GM12872 (cell line): Measurements from ENCODE around the gene AMOT.

Source experiments
- CTCF ChIP-seq: IDR thresholded peaks from 3 replicates; pipeline ENCODE4 v1.5.1; 2011; ENCODE audit warnings: low read depth, mild to moderate bottlenecking, low read length, moderate library complexity; ENCODE audit not compliant: insufficient read depth

Gene AMOT

GRCh38 chrX:112759966-112760365, 80.7 kb downstream of the AMOT start:
- no peak for TF ChIP-seq CTCF

GRCh38 chrX:112759512-112759911, 81.1 kb downstream of the AMOT start:
- TF ChIP-seq CTCF = no peak

- no peak for TF ChIP-seq CTCF
Measured at GRCh38 chrX:112757946-112758345, 82.7 kb downstream of the AMOT start.

- no peak for TF ChIP-seq CTCF
Measured at GRCh38 chrX:112753116-112753515, 87.5 kb downstream of the AMOT start.

GRCh38 chrX:112751076-112751475, 89.6 kb downstream of the AMOT start:
- no peak for TF ChIP-seq CTCF

GRCh38 chrX:112746812-112747595, 93.6 kb downstream of the AMOT start:
- TF ChIP-seq CTCF = no peak

GRCh38 chrX:112738347-112739033, 102.1 kb downstream of the AMOT start:
- no peak for TF ChIP-seq CTCF
